Keratinocyte (primary cell): Measurements from ENCODE around the gene CARD11. TPM values are rescaled to one million over a fixed set of nuclear protein-coding genes. Genes with fewer than 3 reads are reported as not detected.

Experiments
- DNase-seq: peaks from one replicate; pipeline ENCODE4 v3.0.0-alpha.2; 2011; ENCODE audit warnings: low read depth, missing footprints, low spot score
- FAIRE-seq: peaks from 2 replicates; lab custom pipeline; 2011; peaks lifted over from hg19 to GRCh38; lab: Jason Lieb, UNC
- H2AFZ ChIP-seq: 2 replicates; pipeline ENCODE4 v1.6.0; 2012; ENCODE audit warnings: low read length, control low read depth, inconsistent platforms; ENCODE audit not compliant: control insufficient read depth
- H3K27ac ChIP-seq: 2 replicates; pipeline ENCODE4 v1.5.1; 2011; ENCODE audit warnings: low read length; ENCODE audit not compliant: control insufficient read depth, insufficient read depth
- H3K27me3 ChIP-seq: 3 replicates; pipeline ENCODE4 v1.6.0; 2011; ENCODE audit warnings: low read length; ENCODE audit not compliant: control insufficient read depth, insufficient read depth; ENCODE audit errors: extremely low read depth
- H3K36me3 ChIP-seq, 2 experiments: 2 replicates in 1 of 2; 3 replicates in 1 of 2; pipeline ENCODE4 v1.5.1; 2011; ENCODE audit warnings: low read length in 2 of 2, mild to moderate bottlenecking in 1 of 2; ENCODE audit not compliant: control insufficient read depth in 2 of 2, insufficient read depth in 2 of 2; ENCODE audit errors: extremely low read depth in 1 of 2
- H3K4me1 ChIP-seq: 3 replicates; pipeline ENCODE4 v1.5.1; 2011; ENCODE audit warnings: low read length; ENCODE audit not compliant: control insufficient read depth, insufficient read depth; ENCODE audit errors: extremely low read depth
- H3K4me2 ChIP-seq: 3 replicates; pipeline ENCODE4 v1.6.0; 2011; ENCODE audit warnings: low read depth, low read length; ENCODE audit not compliant: control insufficient read depth, insufficient read depth; ENCODE audit errors: extremely low read depth
- H3K4me3 ChIP-seq, 3 experiments: fragments of 200-600 bp in 1 of 3; sonication (generic) in 1 of 3; 2 replicates in 2 of 3; 3 replicates in 1 of 3; pipeline ENCODE4 v1.5.1; 2011 to 2016; ENCODE audit warnings: low read length in 3 of 3, mild to moderate bottlenecking in 3 of 3, control low read depth in 2 of 3, inconsistent platforms in 1 of 3, low read depth in 1 of 3, mixed read lengths in 1 of 3, mixed run types in 1 of 3, moderate library complexity in 1 of 3; ENCODE audit not compliant: control insufficient read depth in 2 of 3, insufficient read depth in 2 of 3; ENCODE audit errors: extremely low read depth in 1 of 3
- H3K79me2 ChIP-seq: 2 replicates; pipeline ENCODE4 v1.6.0; 2012; ENCODE audit warnings: low read length; ENCODE audit not compliant: control insufficient read depth, insufficient read depth
- H3K9ac ChIP-seq: 3 replicates; pipeline ENCODE4 v1.6.0; 2011; ENCODE audit warnings: low read length; ENCODE audit not compliant: control insufficient read depth, insufficient read depth; ENCODE audit errors: extremely low read depth
- H3K9me1 ChIP-seq: 3 replicates; pipeline ENCODE4 v1.6.0; 2011; ENCODE audit warnings: low read length; ENCODE audit not compliant: control insufficient read depth, insufficient read depth; ENCODE audit errors: extremely low read depth
- H3K9me3 ChIP-seq: 2 replicates; pipeline ENCODE4 v1.5.1; 2012; ENCODE audit warnings: low read depth, low read length; ENCODE audit not compliant: control insufficient read depth
- H4K20me1 ChIP-seq: 3 replicates; pipeline ENCODE4 v1.6.0; 2011; ENCODE audit warnings: low read length; ENCODE audit not compliant: control insufficient read depth, insufficient read depth; ENCODE audit errors: extremely low read depth
- CTCF ChIP-seq, 3 experiments: IDR thresholded peaks in 1 of 3; conservative IDR thresholded peaks in 1 of 3; optimal IDR thresholded peaks in 1 of 3; 2 replicates in 2 of 3; 3 replicates in 1 of 3; pipeline versions ENCODE3 to v1.5.1; 2011; ENCODE audit warnings: low read length in 3 of 3, mild to moderate bottlenecking in 3 of 3, moderate library complexity in 2 of 3, control low read depth in 1 of 3, inconsistent platforms in 1 of 3; ENCODE audit not compliant: insufficient read depth in 2 of 3; ENCODE audit errors: extremely low read depth in 1 of 3
- EZH2 ChIP-seq: IDR thresholded peaks from one replicate; pipeline ENCODE4 v1.6.1; 2012; ENCODE audit warnings: inconsistent platforms, mild to moderate bottlenecking, low read length, moderate library complexity
- dilution Hi-C: fragments of 300-500 bp; cut with MboI; formaldehyde crosslinking; loops from one replicate; pipeline ENCODE4 v1.7.0; 2020; ENCODE audit warnings: low sequenced_read_pairs; ENCODE audit not compliant: extremely low pct_ligation_motif_present
- polyA plus RNA-seq, 5 experiments: library from polyadenylated mRNA; depleted of rRNA in 3 of 5; stranded (reverse) in 3 of 5; stranded (forward) in 1 of 5; unstranded in 1 of 5; fragments of >200 nt; gene quantifications; 1 replicate in 1 of 5; 2 replicates in 3 of 5; 3 replicates in 1 of 5; pipeline versions ENCODE4 v1.2.1 to v1.2.3, GENCODE V29; 2011 to 2012; ENCODE audit warnings: missing spikeins in 2 of 5, low read depth in 1 of 5, low replicate concordance in 1 of 5

CARD11 gene
- polyA plus RNA-seq, 1 donor (not counting 4 experiments of a cell fraction or from before 2014, with no cell fraction given): 4.3 TPM

- TF ChIP-seq EZH2: no peak
- no peak for TF ChIP-seq CTCF (optimal IDR thresholded peaks at IDR 0.05 in 1 of 3, IDR thresholded peaks at IDR 0.05 in 1 of 3, conservative IDR thresholded peaks at IDR 0.05 in 1 of 3; ENCODE audit: extremely low read depth in 1 of 3, insufficient read depth in 2 of 3, low read length in 3 of 3)
- H3K4me1 ChIP-seq: no peaks in the 10 kb centered on the region
- no peak overlapping the region for H3K9ac ChIP-seq
- DNase-seq (no peak), FAIRE-seq (no peak)
- dilution Hi-C loops: no loop called here
- no peaks in the 10 kb centered on the region for H3K36me3 ChIP-seq
- H3K9me1 ChIP-seq: no peaks in the 10 kb centered on the region
- H3K27ac ChIP-seq: no peak overlapping the region
- no peak overlapping the region for H2AFZ ChIP-seq
- H3K4me2 ChIP-seq: no peak overlapping the region
- no peak overlapping the region for H3K4me3 ChIP-seq
- H3K9me3 ChIP-seq: no peaks in the 10 kb centered on the region
- no peaks in the 10 kb centered on the region for H3K79me2 ChIP-seq
- no peaks in the 10 kb centered on the region for H4K20me1 ChIP-seq
- no peaks in the 10 kb centered on the region for H3K27me3 ChIP-seq
Measured at GRCh38 chr7:3037259-3037658, 6.4 kb downstream of the CARD11 start.

GRCh38 chr7:3034591-3035150, 9.0 kb downstream of the CARD11 start:
- FAIRE-seq: no peak
- H3K4me2 ChIP-seq: no peak overlapping the region
- H3K4me3 ChIP-seq: no peak overlapping the region
- no peaks in the 10 kb centered on the region for H3K9me3 ChIP-seq
- H3K27ac ChIP-seq: no peak overlapping the region
- TF ChIP-seq EZH2: no peak
- TF ChIP-seq CTCF (optimal IDR thresholded peaks at IDR 0.05 in 1 of 3, IDR thresholded peaks at IDR 0.05 in 1 of 3, conservative IDR thresholded peaks at IDR 0.05 in 1 of 3; ENCODE audit: extremely low read depth in 1 of 3, insufficient read depth in 2 of 3, low read length in 3 of 3): no peak
- no peak overlapping the region for H2AFZ ChIP-seq
- H3K27me3 ChIP-seq: no peaks in the 10 kb centered on the region
- dilution Hi-C loops: no loop called here
- no peaks in the 10 kb centered on the region for H3K36me3 ChIP-seq
- H3K4me1 ChIP-seq: no peaks in the 10 kb centered on the region
- H3K9me1 ChIP-seq: no peaks in the 10 kb centered on the region
- no peak overlapping the region for H3K9ac ChIP-seq
- DNase-seq: no peak
- H3K79me2 ChIP-seq: no peaks in the 10 kb centered on the region
- H4K20me1 ChIP-seq: no peaks in the 10 kb centered on the region
